ENCODE results near the gene GNAI3.
"Not testable (repeated sequence)": the region's sequence is repeated elsewhere in the genome, so short reads cannot be mapped to it uniquely, and the experiment has no call there.

The GNAI3 gene

GRCh38 chr1:109639841-109640184 is 91.4 kb downstream of the GNAI3 start:
- DNase-seq = no peak

GRCh38 chr1:109640285-109640865 is 92.0 kb downstream of the GNAI3 start:
- peak; percentile 78 for DNase-seq

- DNase-seq = no peak
Measured at GRCh38 chr1:109641078-109641740, 92.8 kb downstream of the GNAI3 start.

DNA sequence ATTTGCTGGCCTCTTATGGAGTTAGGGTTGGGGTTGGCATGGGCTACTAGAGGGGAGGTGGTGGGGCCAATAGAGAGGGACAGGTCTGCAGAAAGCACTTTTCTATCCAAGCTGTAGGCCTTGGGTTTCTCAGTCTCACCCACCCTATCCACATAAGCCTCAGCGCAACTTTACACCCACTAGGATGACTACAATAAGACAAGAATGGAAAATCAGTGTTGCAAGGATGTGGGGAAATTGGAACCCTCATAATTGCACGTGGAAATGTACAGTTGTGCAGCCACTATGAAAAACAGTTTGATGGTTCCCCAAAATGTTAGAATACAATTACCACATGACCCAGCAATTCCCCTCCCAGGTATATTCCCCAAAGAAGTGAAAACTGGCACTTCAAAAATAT is 93.4 kb downstream of the GNAI3 start:
- DNase-seq = no peak

GRCh38 chr1:109642626-109643025 is 94.2 kb downstream of the GNAI3 start:
- DNase-seq = no peak

- DNase-seq = peak; percentile 77
Measured at GRCh38 chr1:109643385-109644230, 95.2 kb downstream of the GNAI3 start.

- no peak for DNase-seq
Measured at GRCh38 chr1:109644670-109645069, 96.3 kb downstream of the GNAI3 start.

DNA sequence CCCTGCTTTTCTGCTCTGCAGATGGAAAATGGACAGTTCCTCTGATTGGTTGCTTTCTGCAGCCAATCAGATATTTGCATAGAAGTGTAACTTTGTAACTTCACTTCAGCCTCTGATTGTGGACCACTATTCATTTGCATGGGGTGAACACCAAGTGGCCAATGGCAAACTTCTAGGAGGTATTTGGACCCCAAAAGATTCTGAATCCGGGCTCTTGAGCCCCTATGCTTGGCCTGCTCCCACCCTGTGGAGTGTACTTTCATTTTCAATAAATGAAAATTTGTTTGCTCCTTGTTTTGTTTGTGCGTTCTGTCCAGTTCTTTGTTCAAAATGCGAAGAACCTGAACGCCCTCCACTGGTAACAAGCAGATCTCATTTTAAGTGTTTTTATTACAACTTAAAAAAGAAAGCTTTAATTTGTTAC is 101.1 kb downstream of the GNAI3 start:
- DNase-seq = no peak

DNA sequence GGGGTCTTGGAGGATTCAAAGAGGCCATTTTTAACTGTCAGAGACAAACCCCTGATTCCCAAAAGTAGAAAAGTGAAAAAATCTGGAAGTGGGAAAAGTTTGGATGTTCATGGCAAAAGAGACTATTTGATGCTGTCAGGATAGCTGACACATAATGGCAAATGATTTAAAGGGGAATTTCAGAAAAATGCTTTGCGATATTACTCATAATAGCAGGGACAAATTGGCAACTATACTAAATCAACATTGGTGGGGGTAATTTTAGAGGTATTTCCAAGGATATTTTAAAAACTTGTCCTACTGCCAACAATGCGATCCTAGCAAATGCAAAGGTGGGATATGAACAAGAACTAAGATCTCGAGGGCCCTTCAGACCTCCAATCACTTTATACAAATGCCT is 102.2 kb downstream of the GNAI3 start:
- no peak for DNase-seq

DNA sequence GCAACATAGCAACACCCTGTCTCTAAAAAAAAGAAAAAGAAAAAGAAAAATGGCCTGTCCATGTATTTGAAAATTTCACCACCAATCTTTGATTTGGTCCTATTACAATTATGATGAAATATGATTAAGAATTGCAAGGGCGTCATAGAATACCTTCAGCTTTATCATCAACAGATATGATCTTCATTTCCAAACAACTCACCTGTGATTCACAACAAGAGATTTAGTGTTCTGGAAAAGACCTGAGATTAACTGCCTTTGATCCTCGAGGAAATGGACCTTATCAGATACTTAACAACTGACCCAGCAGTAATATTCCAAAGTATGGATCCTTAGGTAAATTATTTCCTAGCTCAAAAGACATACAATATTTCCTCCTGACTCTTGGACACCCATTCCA is 104.0 kb downstream of the GNAI3 start:
- no peak for DNase-seq

GRCh38 chr1:109653306-109653705 is 104.9 kb downstream of the GNAI3 start:
- DNase-seq = no peak

DNA sequence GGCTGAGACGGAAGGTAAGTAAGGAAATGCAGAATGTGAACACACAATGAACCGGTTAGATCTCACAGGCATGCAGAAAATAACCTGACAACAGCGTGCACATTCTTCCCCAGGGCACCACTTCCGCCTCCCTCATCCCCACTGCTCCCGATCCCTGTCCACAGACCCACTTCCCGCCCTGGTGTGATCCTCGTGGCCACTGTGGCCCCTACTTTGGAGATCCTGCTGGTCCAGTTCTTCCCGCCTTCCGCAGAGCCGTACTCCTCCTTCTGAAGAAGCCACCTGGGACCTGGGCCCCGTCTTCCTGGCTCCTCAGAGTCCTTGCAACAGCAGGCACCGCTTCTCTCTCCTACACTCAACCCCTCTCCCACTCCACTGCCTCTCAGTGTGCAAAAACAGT is 106.1 kb downstream of the GNAI3 start:
- DNase-seq = no peak

DNA sequence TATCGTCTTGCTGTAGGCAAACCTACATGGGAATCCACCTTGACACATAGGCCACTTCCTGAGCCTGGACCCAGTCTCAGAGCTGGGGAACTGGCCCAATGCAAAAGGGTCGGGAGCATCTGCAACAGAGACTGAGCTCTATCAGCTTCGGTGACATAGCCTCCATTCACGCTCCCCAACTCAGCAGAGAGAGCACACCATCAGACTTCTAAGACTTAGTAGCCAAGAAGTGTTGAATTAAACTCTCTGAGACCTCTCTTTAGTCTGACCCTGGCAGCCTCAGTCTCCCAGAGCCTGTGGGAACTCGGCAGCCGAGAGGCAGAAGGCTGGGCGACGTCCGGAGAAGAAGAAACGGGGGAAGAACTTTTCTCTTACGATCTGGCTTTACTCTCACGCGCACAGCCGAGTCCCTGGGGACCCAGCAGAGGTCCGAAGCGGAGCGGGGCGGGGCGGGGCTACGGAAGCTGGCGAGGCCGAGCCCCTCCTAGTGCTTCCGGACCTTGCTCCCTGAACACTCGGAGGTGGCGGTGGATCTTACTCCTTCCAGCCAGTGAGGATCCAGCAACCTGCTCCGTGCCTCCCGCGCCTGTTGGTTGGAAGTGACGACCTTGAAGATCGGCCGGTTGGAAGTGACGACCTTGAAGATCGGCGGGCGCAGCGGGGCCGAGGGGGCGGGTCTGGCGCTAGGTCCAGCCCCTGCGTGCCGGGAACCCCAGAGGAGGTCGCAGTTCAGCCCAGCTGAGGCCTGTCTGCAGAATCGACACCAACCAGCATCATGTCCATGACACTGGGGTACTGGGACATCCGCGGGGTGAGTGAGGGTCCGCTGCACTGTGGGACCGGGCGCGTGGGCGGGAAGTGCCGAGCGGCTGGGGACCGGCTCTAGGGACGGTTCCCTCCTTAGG is 107.5 kb downstream of the GNAI3 start, which contains the start of gene GSTM4:
Gene GSTM4 (plus strand): TSS at position 485 of the 905 bp plus-strand sequence. CDS start 291 bp downstream, at position 776.
- DNase-seq = peak; percentile 51

DNA sequence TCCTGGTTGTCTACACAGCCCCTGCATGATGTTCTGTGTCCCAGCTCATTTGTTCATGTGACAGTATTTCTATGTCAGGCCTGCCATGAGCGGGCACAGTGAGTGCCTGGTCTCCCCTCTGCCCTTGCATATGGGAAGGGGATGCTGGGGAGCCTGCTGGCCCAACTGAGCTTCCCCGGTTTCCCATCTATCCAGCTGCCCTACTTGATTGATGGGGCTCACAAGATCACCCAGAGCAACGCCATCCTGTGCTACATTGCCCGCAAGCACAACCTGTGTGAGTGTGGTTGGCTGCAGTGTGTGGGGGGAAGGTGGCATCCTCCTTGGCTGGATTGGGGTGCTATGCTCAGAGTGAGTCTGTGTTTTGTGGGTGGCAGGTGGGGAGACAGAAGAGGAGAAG is 109.0 kb downstream of the GNAI3 start:
- DNase-seq = no peak

DNA sequence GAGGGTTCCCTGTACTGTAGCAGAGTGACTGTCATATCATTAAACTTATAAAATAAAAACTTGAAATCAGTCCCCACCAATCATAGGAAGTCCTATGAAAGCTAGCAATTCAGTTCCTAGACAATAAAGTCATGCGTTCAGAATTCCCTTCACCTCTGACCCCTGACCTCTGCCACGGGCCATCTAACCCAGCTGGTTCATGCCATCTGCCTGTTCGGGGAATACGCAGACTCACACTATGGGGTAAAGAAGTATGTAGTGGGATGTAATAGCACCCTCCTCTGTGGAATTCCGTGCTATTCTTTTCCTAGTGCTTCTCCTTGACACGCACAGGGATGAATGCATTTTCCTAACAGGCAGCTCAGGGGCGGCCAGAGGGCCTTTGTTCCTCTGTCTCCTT is 109.6 kb downstream of the GNAI3 start:
- no peak for DNase-seq

DNA sequence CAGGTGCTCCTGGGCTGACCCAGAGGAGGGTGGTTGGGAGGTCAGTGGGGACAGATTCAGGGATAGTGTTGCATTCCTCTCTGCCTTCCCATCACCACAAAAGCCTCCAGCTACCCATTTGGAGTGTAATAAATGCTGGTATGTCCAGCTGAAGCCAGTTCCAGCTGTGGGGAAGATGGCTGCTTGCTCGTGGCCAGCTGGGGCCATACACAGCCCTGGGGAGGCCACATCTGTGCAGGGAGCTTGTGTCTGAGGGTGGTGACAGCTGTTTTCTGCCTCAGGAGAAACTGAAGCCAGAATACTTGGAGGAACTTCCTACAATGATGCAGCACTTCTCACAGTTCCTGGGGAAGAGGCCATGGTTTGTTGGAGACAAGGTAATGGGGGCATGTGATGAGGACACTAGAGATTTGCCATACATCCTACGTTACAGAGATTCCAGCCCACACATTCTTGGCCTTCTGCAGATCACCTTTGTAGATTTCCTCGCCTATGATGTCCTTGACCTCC is 110.2 kb downstream of the GNAI3 start:
- DNase-seq = no peak

DNA sequence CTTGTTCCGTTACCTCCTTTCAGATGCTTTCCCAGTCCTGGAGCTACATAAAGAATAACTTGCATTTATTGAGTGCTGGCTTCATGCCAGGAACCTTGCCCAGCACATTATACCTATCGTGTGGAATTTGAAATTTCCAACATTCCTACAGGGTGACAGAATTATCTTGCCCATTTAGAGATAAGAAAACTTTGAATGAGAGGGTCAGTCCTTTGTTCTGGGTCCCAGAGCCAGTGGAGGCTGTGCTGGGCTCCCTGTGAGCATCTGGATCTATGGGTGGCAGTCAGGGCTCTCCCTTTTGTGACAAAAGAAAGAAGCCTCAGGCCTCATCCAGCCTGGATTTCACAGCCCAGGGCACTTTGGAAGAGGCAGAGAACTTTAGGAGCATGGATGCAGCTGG is 110.7 kb downstream of the GNAI3 start:
- DNase-seq = no peak

- DNase-seq = no peak
Measured at GRCh38 chr1:109659997-109660690, 111.7 kb downstream of the GNAI3 start.

- not testable (repeated sequence) for DNase-seq
Measured at GRCh38 chr1:109660691-109661026, 112.2 kb downstream of the GNAI3 start.

DNA sequence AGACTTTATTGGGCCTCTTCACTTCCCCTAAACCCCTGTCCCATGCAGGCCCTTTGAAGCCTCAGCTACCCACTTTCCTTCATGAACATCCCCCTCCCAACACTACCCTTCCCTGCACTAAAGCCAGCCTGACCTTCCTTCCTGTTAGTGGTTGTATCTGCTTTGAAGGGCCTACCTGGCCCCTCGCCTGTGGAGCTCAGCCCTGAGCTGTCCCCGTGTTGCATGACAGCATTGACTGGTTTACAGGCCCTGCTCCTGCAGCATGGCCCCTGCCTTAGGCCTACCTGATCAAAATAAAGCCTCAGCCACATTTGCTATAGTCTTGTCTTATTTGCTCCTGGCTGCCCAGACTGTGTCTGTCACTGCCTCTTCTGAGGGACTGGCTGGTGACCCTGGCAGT is 113.0 kb downstream of the GNAI3 start:
- DNase-seq = no peak

GRCh38 chr1:109664671-109665070 is 116.3 kb downstream of the GNAI3 start:
- DNase-seq = no peak

- DNase-seq = peak; percentile 73
Measured at GRCh38 chr1:109667452-109668122, 119.2 kb downstream of the GNAI3 start, which contains the start of gene GSTM2. TSS of gene GSTM2 (plus strand) at chr1:109668057. CDS start at chr1:109668116, 59 bp downstream.
